Trophoblast cell (in vitro differentiated cells and primary cell): ENCODE measurements around the gene RETREG3.
A peak's percentile ranks its signal among the peaks of the same experiment; 100 is the strongest.
"Not testable (repeated sequence)": the region's sequence is repeated elsewhere in the genome, so short reads cannot be mapped to it uniquely, and the experiment has no call there.

Experiments used
- DNase-seq, 2 donors: peaks; one replicate each; pipeline ENCODE4 v3.0.0-alpha.2; 2016
- H2AFZ ChIP-seq: 2 replicates; pipeline ENCODE4 v1.6.1; 2013; ENCODE audit warnings: low read length, moderate library complexity, mild to moderate bottlenecking; ENCODE audit not compliant: insufficient read depth, poor library complexity
- H2AK5ac ChIP-seq: 2 replicates; pipeline ENCODE4 v1.6.1; 2013; ENCODE audit warnings: mild to moderate bottlenecking, low read length
- H2BK120ac ChIP-seq: 2 replicates; pipeline ENCODE4 v1.6.1; 2013; ENCODE audit warnings: low read length, mild to moderate bottlenecking, moderate library complexity; ENCODE audit not compliant: insufficient read depth, poor library complexity
- H2BK12ac ChIP-seq: 2 replicates; pipeline ENCODE4 v1.6.1; 2013; ENCODE audit warnings: mild to moderate bottlenecking, low read length, moderate library complexity
- H2BK5ac ChIP-seq: 2 replicates; pipeline ENCODE4 v1.6.1; 2013; ENCODE audit warnings: low read length, low read depth, moderate library complexity, mild to moderate bottlenecking; ENCODE audit not compliant: poor library complexity
- H3K14ac ChIP-seq: 2 replicates; pipeline ENCODE4 v1.6.1; 2013; ENCODE audit warnings: mild to moderate bottlenecking, low read length
- H3K18ac ChIP-seq: 2 replicates; pipeline ENCODE4 v1.6.1; 2013; ENCODE audit warnings: mild to moderate bottlenecking, low read length
- H3K23ac ChIP-seq: 2 replicates; pipeline ENCODE4 v1.6.1; 2013; ENCODE audit warnings: low read length
- H3K27ac ChIP-seq: 2 replicates; pipeline ENCODE4 v1.5.1; 2013; ENCODE audit warnings: low read depth, mild to moderate bottlenecking, inconsistent platforms, low read length, moderate library complexity
- H3K27me3 ChIP-seq: 2 replicates; pipeline ENCODE4 v1.6.1; 2013; ENCODE audit warnings: inconsistent platforms, mild to moderate bottlenecking, low read length, moderate library complexity; ENCODE audit not compliant: insufficient read depth
- H3K36me3 ChIP-seq, 2 experiments: 1 replicate in 1 of 2; 2 replicates in 1 of 2; pipeline ENCODE4 v1.6.1; 2013; ENCODE audit warnings: low read length in 2 of 2, mild to moderate bottlenecking in 2 of 2, moderate library complexity in 1 of 2; ENCODE audit not compliant: insufficient read depth in 2 of 2, control insufficient read depth in 1 of 2
- H3K4ac ChIP-seq: 2 replicates; pipeline ENCODE4 v1.6.1; 2013; ENCODE audit warnings: low read depth, mild to moderate bottlenecking, low read length, moderate library complexity
- H3K4me1 ChIP-seq, 2 experiments: 1 replicate in 1 of 2; 2 replicates in 1 of 2; pipeline ENCODE4 v1.6.1; 2013; ENCODE audit warnings: low read length in 2 of 2, mild to moderate bottlenecking in 2 of 2, moderate library complexity in 1 of 2; ENCODE audit not compliant: insufficient read depth in 2 of 2, control insufficient read depth in 1 of 2
- H3K4me2 ChIP-seq: 2 replicates; pipeline ENCODE4 v1.6.1; 2013; ENCODE audit warnings: inconsistent platforms, mild to moderate bottlenecking, low read length, moderate library complexity
- H3K4me3 ChIP-seq: 2 replicates; pipeline ENCODE4 v1.5.1; 2013; ENCODE audit warnings: mild to moderate bottlenecking, low read depth, low read length, inconsistent platforms
- H3K79me1 ChIP-seq: one replicate; pipeline ENCODE4 v1.6.1; 2013; ENCODE audit warnings: low read length
- H3K79me2 ChIP-seq: 2 replicates; pipeline ENCODE4 v1.6.1; 2013; ENCODE audit warnings: low read length, mild to moderate bottlenecking; ENCODE audit not compliant: control insufficient read depth, insufficient read depth, poor library complexity
- H3K9ac ChIP-seq: 2 replicates; pipeline ENCODE4 v1.6.1; 2013; ENCODE audit warnings: mild to moderate bottlenecking, low read length
- H3K9me3 ChIP-seq: 2 replicates; pipeline ENCODE4 v1.6.1; 2013; ENCODE audit warnings: low read depth, mild to moderate bottlenecking, control low read depth, inconsistent platforms, low read length; ENCODE audit not compliant: insufficient read depth
- H4K12ac ChIP-seq: 2 replicates; pipeline ENCODE4 v1.6.1; 2013; ENCODE audit warnings: low read depth, mild to moderate bottlenecking, low read length, moderate library complexity
- H4K8ac ChIP-seq: 2 replicates; pipeline ENCODE4 v1.6.1; 2013; ENCODE audit warnings: low read depth, mild to moderate bottlenecking, low read length, moderate library complexity
- H4K91ac ChIP-seq: one replicate; pipeline ENCODE4 v1.6.1; 2013; ENCODE audit warnings: low read depth, mild to moderate bottlenecking, low read length, moderate library complexity
- WGBS: extraction: QIAGEN DNeasy Blood & Tissue Kit; methylation state at CpG from one replicate; pipeline ENCODE4 v1.1.7; 2013; ENCODE audit warnings: missing lambda C conversion rate; ENCODE audit not compliant: insufficient read length, insufficient coverage; ENCODE audit errors: extremely low coverage; 5-methylcytosine and 5-hydroxymethylcytosine counted together

RETREG3 gene

DNA sequence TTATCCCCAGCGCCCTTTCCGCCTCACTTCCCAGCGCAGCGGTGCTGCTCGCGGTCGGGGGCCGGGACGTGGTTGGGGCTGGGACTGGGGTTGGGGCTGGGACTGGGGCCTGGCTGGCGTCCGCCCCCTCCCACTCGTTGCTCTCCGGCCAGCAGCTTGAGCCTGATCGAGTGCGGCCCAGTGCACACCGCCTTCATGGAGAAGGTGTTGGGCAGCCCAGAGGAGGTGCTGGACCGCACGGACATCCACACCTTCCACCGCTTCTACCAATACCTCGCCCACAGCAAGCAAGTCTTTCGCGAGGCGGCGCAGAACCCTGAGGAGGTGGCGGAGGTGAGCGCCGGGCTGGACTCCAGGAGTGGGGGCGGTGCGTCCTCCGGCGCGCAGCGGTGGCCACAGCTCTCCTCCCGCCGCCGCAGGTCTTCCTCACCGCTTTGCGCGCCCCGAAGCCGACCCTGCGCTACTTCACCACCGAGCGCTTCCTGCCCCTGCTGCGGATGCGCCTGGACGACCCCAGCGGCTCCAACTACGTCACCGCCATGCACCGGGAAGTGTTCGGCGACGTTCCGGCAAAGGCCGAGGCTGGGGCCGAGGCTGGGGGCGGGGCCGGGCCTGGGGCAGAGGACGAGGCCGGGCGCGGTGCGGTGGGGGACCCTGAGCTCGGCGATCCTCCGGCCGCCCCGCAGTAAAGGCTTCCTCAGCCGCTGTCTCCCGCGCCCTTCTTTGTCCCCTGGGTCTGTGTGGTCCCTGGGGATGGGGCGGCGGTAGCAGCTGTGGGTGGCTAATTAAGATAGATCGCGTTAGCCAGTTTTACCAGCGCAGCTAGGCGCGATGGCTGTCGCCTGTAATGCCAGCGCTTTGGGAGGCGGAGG, 54.7 kb downstream of the RETREG3 start:
- WGBS: no CpG with 5 or more reads among the region's 82 CpGs
- peak overlapping the region; percentile 92 for H3K4me3 ChIP-seq
- DNase-seq: peak; percentile 40 to 70

DNA sequence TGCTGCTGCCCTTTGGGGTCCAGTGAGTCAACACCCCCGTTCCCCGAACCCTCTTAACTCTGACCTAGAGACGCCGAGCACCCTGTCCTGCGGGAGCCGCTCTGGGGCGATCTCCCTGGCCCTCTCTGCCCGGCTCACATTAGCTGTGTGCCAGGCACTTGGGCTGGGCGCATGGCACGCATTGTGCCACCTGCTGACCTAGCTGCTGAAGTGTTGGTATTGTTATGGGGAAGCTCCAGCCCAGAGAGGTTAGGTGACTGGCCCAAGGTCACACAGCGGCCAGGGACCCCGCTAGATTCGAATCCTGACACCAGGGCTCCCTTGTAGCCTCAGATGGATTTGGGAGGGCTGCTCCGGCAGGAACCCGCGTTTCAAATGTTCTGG, 55.3 kb downstream of the RETREG3 start:
- Histone ChIP-seq H4K91ac (peak overlapping the region; percentile 92), H2BK12ac (peak overlapping the region; percentile 90), H2AFZ (peak overlapping the region; percentile 66), H3K18ac (peak overlapping the region; percentile 97), H3K4me1 (peaks cover 19 to 20% of the 10 kb centered on the region in 2 experiments), H2BK5ac (peak overlapping the region; percentile 10), H2AK5ac (peak overlapping the region; percentile 84), H4K8ac (peak overlapping the region; percentile 96), H3K9me3 (no peaks in the 10 kb centered on the region), H3K4ac (peak overlapping the region; percentile 93), H3K14ac (peak overlapping the region; percentile 95), H3K36me3 (peaks cover 0 to 2% of the 10 kb centered on the region in 2 experiments), H3K79me1 (peaks cover 22% of the 10 kb centered on the region), H4K12ac (peak overlapping the region; percentile 79), H3K27me3 (no peaks in the 10 kb centered on the region), H3K9ac (peak overlapping the region; percentile 72), H2BK120ac (peak overlapping the region; percentile 82), H3K27ac (peak overlapping the region; percentile 76), H3K4me2 (peak overlapping the region; percentile 77), H3K23ac (no peak overlapping the region), H3K79me2 (peaks cover 16% of the 10 kb centered on the region), H3K4me3 (peak overlapping the region; percentile 92)
- WGBS: no CpG with 5 or more reads among the region's 16 CpGs
- DNase-seq: no peak

More for the DNA sequence above, 54.7 kb downstream of the RETREG3 start:
- peak overlapping the region; percentile 93 for H3K4ac ChIP-seq
- no peaks in the 10 kb centered on the region for H3K9me3 ChIP-seq
- peak overlapping the region; percentile 84 for H2AK5ac ChIP-seq
- H3K36me3 ChIP-seq: peaks cover 0 to 2% of the 10 kb centered on the region in 2 experiments
- peaks cover 16% of the 10 kb centered on the region for H3K79me2 ChIP-seq
- H3K27me3 ChIP-seq: no peaks in the 10 kb centered on the region
- H2BK12ac ChIP-seq: peak overlapping the region; percentile 12
- H3K9ac ChIP-seq: peak overlapping the region; percentile 95
- no peak overlapping the region for H3K23ac ChIP-seq
- peak overlapping the region; percentile 95 for H3K14ac ChIP-seq
- peak overlapping the region; percentile 97 for H3K18ac ChIP-seq
- H3K4me2 ChIP-seq: peak overlapping the region; percentile 77
- H3K79me1 ChIP-seq: peaks cover 22% of the 10 kb centered on the region
- H2BK120ac ChIP-seq: peak overlapping the region; percentile 82
- H2BK5ac ChIP-seq: peak overlapping the region; percentile 87
- H4K8ac ChIP-seq: peak overlapping the region; percentile 96
- H3K27ac ChIP-seq: peak overlapping the region; percentile 76
- H4K12ac ChIP-seq: peak overlapping the region; percentile 90
- H2AFZ ChIP-seq: peak overlapping the region; percentile 87
- peak overlapping the region; percentile 92 for H4K91ac ChIP-seq
- peaks cover 16 to 18% of the 10 kb centered on the region in 2 experiments for H3K4me1 ChIP-seq

DNA sequence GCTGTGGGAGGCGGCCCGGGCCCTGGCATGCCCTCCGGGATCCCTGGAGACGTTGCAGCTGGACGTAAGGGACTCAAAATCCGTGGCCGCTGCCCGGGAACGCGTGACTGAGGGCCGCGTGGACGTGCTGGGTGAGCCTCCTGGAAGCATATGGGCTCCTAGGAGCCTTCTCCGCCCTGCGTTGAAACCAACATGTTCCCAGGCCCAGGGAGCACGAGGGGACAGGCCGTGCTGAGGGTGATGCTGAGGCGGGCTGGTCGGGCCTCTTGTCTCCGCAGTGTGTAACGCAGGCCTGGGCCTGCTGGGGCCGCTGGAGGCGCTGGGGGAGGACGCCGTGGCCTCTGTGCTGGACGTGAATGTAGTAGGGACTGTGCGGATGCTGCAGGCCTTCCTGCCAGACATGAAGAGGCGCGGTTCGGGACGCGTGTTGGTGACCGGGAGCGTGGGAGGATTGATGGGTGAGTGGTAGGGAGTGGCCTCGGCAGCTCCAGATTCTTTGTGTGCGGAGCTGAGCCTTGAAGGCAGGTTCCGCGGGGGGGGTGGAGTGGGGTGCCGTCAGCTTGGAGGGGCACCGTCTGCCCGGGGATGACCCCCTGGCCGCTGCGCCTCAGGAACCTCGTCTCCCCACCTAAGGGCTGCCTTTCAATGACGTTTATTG, 55.9 kb downstream of the RETREG3 start:
- DNase-seq: peak; percentile 72 to 73
- H3K23ac ChIP-seq: no peak overlapping the region
- H4K8ac ChIP-seq: peak overlapping the region; percentile 96
- H3K4ac ChIP-seq: peak overlapping the region; percentile 93
- no peaks in the 10 kb centered on the region for H3K9me3 ChIP-seq
- peak overlapping the region; percentile 97 for H3K18ac ChIP-seq
- H2BK5ac ChIP-seq: peak overlapping the region; percentile 53
- peaks cover 23% of the 10 kb centered on the region for H3K79me1 ChIP-seq
- peak overlapping the region; percentile 92 for H4K91ac ChIP-seq
- peaks cover 21 to 24% of the 10 kb centered on the region in 2 experiments for H3K4me1 ChIP-seq
- H3K27me3 ChIP-seq: no peaks in the 10 kb centered on the region
- H3K14ac ChIP-seq: peak overlapping the region; percentile 95
- H2BK12ac ChIP-seq: peak overlapping the region; percentile 68
- H2AFZ ChIP-seq: peak overlapping the region; percentile 23
- H3K27ac ChIP-seq: peak overlapping the region; percentile 76
- peak overlapping the region; percentile 82 for H2BK120ac ChIP-seq
- peak overlapping the region; percentile 77 for H3K4me2 ChIP-seq
- WGBS: no CpG with 5 or more reads among the region's 45 CpGs
- peaks cover 0 to 2% of the 10 kb centered on the region in 2 experiments for H3K36me3 ChIP-seq
- no peak overlapping the region for H3K9ac ChIP-seq
- H3K79me2 ChIP-seq: peaks cover 16% of the 10 kb centered on the region
- H4K12ac ChIP-seq: peak overlapping the region; percentile 79
- peak overlapping the region; percentile 25 for H3K4me3 ChIP-seq
- H2AK5ac ChIP-seq: peak overlapping the region; percentile 84

DNA sequence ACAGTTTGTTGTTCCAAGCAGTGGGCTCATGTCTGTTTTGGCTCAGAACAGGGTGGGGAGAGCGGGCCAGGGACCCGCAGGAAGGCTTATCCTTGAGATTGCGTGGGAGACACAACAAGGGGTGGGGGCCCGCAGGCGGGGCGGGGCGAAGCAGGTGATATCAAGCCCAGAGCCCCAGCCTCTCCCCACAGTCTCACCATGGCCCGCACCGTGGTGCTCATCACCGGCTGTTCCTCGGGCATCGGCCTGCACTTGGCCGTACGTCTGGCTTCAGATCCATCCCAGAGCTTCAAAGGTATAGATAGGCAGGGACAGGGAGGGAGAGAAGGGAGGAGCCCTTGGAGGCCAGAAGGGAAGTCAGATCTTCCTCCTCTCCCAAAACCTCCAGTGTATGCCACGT, 56.4 kb downstream of the RETREG3 start, which contains the start of gene HSD17B1:
Gene HSD17B1 (plus strand): TSS at position 188 of the 400 bp plus-strand sequence. CDS start 11 bp downstream, at position 199.
- no CpG with 5 or more reads among the region's 15 CpGs for WGBS

More for the DNA sequence above, 56.4 kb downstream of the RETREG3 start, which contains the start of gene HSD17B1:
- peak within 1 kb of the TSS; percentile 53 for H2BK5ac ChIP-seq
- H2AFZ ChIP-seq: peak within 1 kb of the TSS; percentile 66
- peak within 1 kb of the TSS; percentile 97 for H3K18ac ChIP-seq
- peak within 1 kb of the TSS; percentile 77 for H3K4me2 ChIP-seq
- not testable (repeated sequence) for H3K9ac ChIP-seq, H3K9me3 ChIP-seq, H3K23ac ChIP-seq, H3K36me3 ChIP-seq, DNase-seq, H3K27me3 ChIP-seq
- peak within 1 kb of the TSS; percentile 76 for H3K27ac ChIP-seq
- peak within 1 kb of the TSS; percentile 92 for H3K4me3 ChIP-seq
- H3K79me1 ChIP-seq: peaks cover 26% of the 10 kb centered on the region
- peak within 1 kb of the TSS; percentile 92 for H4K91ac ChIP-seq
- peak within 1 kb of the TSS; percentile 96 for H4K8ac ChIP-seq
- peak within 1 kb of the TSS; percentile 84 for H2AK5ac ChIP-seq
- H4K12ac ChIP-seq: peak within 1 kb of the TSS; percentile 79
- peaks cover 24 to 27% of the 10 kb centered on the region in 2 experiments for H3K4me1 ChIP-seq
- peak within 1 kb of the TSS; percentile 82 for H2BK120ac ChIP-seq
- peaks cover 16% of the 10 kb centered on the region for H3K79me2 ChIP-seq
- peak within 1 kb of the TSS; percentile 93 for H3K4ac ChIP-seq
- peak within 1 kb of the TSS; percentile 95 for H3K14ac ChIP-seq
- peak within 1 kb of the TSS; percentile 90 for H2BK12ac ChIP-seq
